ENCODE data around the gene FBLN7. TPM values are rescaled to one million over a fixed set of nuclear protein-coding genes. Genes with fewer than 3 reads are reported as not detected.

FBLN7 gene
- total RNA-seq, 2 donors from 2014 or later, result 1.3 to 3.9 TPM

DNA sequence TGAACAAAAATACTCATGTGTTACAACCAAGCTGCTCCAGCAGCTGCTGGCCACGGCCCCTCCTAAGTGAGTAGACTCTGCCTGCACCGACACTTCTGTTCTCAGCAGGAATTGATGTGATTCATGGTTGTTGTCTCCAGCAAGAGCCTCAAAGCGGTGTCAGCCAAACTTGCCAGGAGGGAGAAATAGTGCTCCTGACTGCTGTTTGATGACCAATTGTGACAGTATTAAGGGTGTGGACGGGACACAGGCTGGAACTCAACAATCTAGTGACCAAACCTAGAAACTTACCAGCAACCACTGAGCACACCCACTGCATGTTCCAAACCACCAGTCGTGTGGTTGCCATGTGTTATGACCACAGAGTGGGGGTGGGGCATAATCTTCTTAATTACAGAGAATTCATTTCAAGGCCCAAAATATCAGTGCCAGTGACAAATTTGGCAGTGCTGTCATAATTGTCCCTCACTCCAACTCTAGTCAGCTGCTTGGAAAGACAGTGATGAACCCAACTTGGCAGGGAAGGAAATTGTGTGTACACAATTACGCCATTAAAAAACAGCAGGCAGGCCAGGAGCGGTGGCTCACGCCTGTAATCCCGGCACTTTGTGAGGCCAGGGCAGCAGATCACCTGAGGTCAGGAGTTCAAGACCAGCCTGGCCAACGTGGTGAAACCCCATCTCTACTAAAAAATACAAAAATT, 30.4 kb downstream of the FBLN7 start:
- no peaks in the 10 kb centered on the region for H3K27me3 ChIP-seq
- TF ChIP-seq, protein P1, sequence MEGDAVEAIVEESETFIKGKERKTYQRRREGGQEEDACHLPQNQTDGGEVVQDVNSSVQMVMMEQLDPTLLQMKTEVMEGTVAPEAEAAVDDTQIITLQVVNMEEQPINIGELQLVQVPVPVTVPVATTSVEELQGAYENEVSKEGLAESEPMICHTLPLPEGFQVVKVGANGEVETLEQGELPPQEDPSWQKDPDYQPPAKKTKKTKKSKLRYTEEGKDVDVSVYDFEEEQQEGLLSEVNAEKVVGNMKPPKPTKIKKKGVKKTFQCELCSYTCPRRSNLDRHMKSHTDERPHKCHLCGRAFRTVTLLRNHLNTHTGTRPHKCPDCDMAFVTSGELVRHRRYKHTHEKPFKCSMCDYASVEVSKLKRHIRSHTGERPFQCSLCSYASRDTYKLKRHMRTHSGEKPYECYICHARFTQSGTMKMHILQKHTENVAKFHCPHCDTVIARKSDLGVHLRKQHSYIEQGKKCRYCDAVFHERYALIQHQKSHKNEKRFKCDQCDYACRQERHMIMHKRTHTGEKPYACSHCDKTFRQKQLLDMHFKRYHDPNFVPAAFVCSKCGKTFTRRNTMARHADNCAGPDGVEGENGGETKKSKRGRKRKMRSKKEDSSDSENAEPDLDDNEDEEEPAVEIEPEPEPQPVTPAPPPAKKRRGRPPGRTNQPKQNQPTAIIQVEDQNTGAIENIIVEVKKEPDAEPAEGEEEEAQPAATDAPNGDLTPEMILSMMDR (IDR thresholded peaks at IDR 0.05), result no peak
- no peak for TF ChIP-seq POLR2A (IDR thresholded peaks at IDR 0.05)
- H3K36me3 ChIP-seq (replicated peaks in 1 of 2; ENCODE audit: insufficient read depth in 1 of 2, low read depth in 2 of 2), result no peaks in the 10 kb centered on the region
- DNase-seq, result no peak
- intact Hi-C loops (cut with DNase I), result no loop called here
- WGBS, 2 donors, result 77 to 84% methylated on average over 6 to 10 of the region's 10 CpGs
- ATAC-seq, result no peak
- no peak overlapping the region for H3K27ac ChIP-seq
- H3K4me1 ChIP-seq, result no peaks in the 10 kb centered on the region
- H3K4me3 ChIP-seq, result no peak overlapping the region
- H3K9me3 ChIP-seq, result no peaks in the 10 kb centered on the region

DNA sequence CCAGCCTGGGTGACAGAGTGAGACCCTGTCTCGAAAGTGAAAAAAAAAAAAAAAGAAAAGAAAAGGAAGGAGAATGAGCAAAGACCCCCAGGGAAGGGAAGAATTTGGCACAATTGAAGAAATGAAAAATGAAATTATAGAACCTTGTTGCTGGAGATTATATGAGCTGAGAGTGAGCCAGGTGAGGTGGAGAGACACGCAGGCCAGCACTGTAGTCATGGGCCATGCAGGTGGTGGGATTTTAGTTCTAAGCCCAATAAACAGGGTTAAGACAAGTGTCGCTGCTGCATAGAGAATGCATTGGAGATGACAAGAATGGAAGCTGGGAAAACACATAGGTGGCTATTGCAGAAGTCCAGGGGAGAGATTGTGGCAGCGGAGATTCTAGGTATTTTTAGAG, 32.3 kb downstream of the FBLN7 start:
- Histone ChIP-seq H3K27me3 (no peaks in the 10 kb centered on the region), H3K36me3 (replicated peaks in 1 of 2; ENCODE audit: insufficient read depth in 1 of 2, low read depth in 2 of 2) (no peaks in the 10 kb centered on the region), H3K9me3 (no peaks in the 10 kb centered on the region), H3K4me1 (no peaks in the 10 kb centered on the region), H3K4me3 (no peak overlapping the region), H3K27ac (no peak overlapping the region)
- no peak for DNase-seq
- intact Hi-C loops (cut with DNase I), result no loop called here
- TF ChIP-seq POLR2A (IDR thresholded peaks at IDR 0.05), result no peak
- TF ChIP-seq, protein P1 (IDR thresholded peaks at IDR 0.05), result no peak
- ATAC-seq, result no peak
- 90 to 94% methylated on average over 4 of the region's 4 CpGs for WGBS, 2 donors

DNA sequence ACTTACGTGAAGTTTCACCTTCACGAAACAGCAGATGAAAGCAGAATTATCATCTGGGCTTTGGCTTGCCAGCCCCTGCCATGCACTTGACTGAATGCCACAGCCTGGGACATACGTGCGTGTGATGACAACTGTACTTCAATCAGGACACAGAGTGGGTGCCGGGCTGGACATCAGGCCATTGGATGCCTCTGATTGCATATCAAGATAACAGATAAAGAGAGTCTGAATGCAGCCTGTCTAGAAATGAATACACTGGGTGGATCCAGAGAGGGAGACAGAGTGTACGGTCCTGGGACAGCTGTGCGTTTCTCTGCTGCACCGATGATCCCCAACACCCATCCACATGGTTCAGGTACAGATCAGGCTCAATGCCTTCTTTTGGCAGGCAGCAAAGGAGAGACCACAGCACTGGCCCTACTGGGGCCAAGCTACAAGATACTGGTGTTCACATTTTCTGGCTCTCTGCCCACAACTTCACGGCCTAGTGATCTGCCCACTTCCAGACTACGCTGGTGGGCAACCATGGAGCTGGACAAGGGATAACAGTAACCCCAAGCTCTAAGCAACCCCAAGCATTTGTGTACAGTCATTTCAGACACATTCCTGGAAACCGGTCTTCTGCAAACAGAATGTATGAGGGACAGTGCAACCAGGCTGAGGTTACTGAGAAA, 35.6 kb downstream of the FBLN7 start:
- Histone ChIP-seq H3K36me3 (replicated peaks in 1 of 2; ENCODE audit: insufficient read depth in 1 of 2, low read depth in 2 of 2) (no peaks in the 10 kb centered on the region), H3K27me3 (no peaks in the 10 kb centered on the region), H3K27ac (no peak overlapping the region), H3K4me3 (no peak overlapping the region), H3K4me1 (no peaks in the 10 kb centered on the region), H3K9me3 (no peaks in the 10 kb centered on the region)
- intact Hi-C loops (cut with DNase I), result no loop called here
- 89 to 92% methylated on average over 11 of the region's 11 CpGs for WGBS, 2 donors
- DNase-seq (no peak), ATAC-seq (no peak)
- TF ChIP-seq, protein P1 (IDR thresholded peaks at IDR 0.05), result no peak
- TF ChIP-seq POLR2A (IDR thresholded peaks at IDR 0.05), result no peak

DNA sequence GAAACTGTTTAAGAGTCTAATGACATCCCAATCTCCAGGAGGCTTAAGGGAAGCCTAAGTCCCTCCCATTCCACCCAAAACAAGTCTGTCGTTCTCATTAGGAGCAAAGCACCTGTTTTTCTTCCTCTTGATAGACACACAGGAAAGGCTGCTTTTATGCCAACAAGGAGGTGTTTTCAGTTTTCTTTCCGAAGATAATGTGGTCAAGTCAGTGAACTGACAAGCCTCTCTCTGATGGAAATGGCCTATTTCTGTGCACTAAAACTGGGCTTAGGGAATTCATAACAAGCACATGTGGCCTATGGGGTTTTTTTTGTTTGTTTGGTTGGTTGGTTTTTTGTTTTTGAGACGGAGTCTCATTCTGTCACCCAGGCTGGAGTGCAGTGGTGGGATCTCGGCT, 36.2 kb downstream of the FBLN7 start:
- Histone ChIP-seq H3K27me3 (no peaks in the 10 kb centered on the region), H3K4me3 (no peak overlapping the region), H3K36me3 (replicated peaks in 1 of 2; ENCODE audit: insufficient read depth in 1 of 2, low read depth in 2 of 2) (no peaks in the 10 kb centered on the region), H3K9me3 (no peaks in the 10 kb centered on the region), H3K27ac (no peak overlapping the region), H3K4me1 (no peaks in the 10 kb centered on the region)
- DNase-seq, result no peak
- WGBS, 2 donors, result 68 to 73% methylated on average over 4 of the region's 4 CpGs
- no peak for ATAC-seq
- no peak for TF ChIP-seq POLR2A (IDR thresholded peaks at IDR 0.05)
- TF ChIP-seq, protein P1 (IDR thresholded peaks at IDR 0.05), result no peak
- intact Hi-C loops (cut with DNase I), result no loop called here

Data from body of pancreas (tissue), 4 donors.